ENCODE measurements around the gene ENAM.

Gene ENAM

GRCh38 chr4:70628444-70628843, at the start of gene ENAM:
Gene ENAM, plus strand, starts transcription at chr4:70628744. Its CDS starts 757 bp downstream, at chr4:70629501.
- Mint-ChIP-seq H3K36me3 (ENCODE audit: low read depth) (no peaks in the 10 kb centered on the region), H3K4me1 (no peaks in the 10 kb centered on the region), H3K27me3 (ENCODE audit: low read depth) (peaks cover 3% of the 10 kb centered on the region), H3K27ac (no peak within 1 kb of the TSS), H3K9me3 (no peaks in the 10 kb centered on the region), H3K4me3 (no peak within 1 kb of the TSS)
- TF ChIP-seq CTCF (IDR thresholded peaks at IDR 0.05; ENCODE audit: unreplicated experiment in 3 of 3), result no peak

- Mint-ChIP-seq H3K9me3 (peaks cover 6% of the 10 kb centered on the region), H3K27me3 (ENCODE audit: low read depth) (no peaks in the 10 kb centered on the region), H3K4me1 (peaks cover 7% of the 10 kb centered on the region), H3K27ac (no peak overlapping the region), H3K4me3 (no peak overlapping the region), H3K36me3 (ENCODE audit: low read depth) (no peaks in the 10 kb centered on the region)
- TF ChIP-seq CTCF (IDR thresholded peaks at IDR 0.05; ENCODE audit: unreplicated experiment in 3 of 3), result no peak
Observed at GRCh38 chr4:70581980-70582379, 46.6 kb upstream of the ENAM start.

- H3K4me1 Mint-ChIP-seq, result peaks cover 5% of the 10 kb centered on the region
Observed at GRCh38 chr4:70583952-70584834, 44.4 kb upstream of the ENAM start.

GRCh38 chr4:70586841-70587240, 41.7 kb upstream of the ENAM start:
- TF ChIP-seq CTCF (IDR thresholded peaks at IDR 0.05; ENCODE audit: unreplicated experiment in 3 of 3), result no peak

More at GRCh38 chr4:70583952-70584834, 44.4 kb upstream of the ENAM start:
- H3K9me3 Mint-ChIP-seq, result peaks cover 4% of the 10 kb centered on the region
- no peak for TF ChIP-seq CTCF (IDR thresholded peaks at IDR 0.05; ENCODE audit: unreplicated experiment in 3 of 3)
- H3K4me3 Mint-ChIP-seq, result no peak overlapping the region
- no peak overlapping the region for H3K27ac Mint-ChIP-seq
- H3K27me3 Mint-ChIP-seq (ENCODE audit: low read depth), result no peaks in the 10 kb centered on the region
- H3K36me3 Mint-ChIP-seq (ENCODE audit: low read depth), result no peaks in the 10 kb centered on the region

GRCh38 chr4:70589785-70590184, 38.8 kb upstream of the ENAM start:
- Mint-ChIP-seq H3K4me1 (peaks cover 18% of the 10 kb centered on the region), H3K4me3 (no peak overlapping the region), H3K9me3 (no peaks in the 10 kb centered on the region), H3K27ac (no peak overlapping the region), H3K36me3 (ENCODE audit: low read depth) (no peaks in the 10 kb centered on the region), H3K27me3 (ENCODE audit: low read depth) (no peaks in the 10 kb centered on the region)
- TF ChIP-seq CTCF (IDR thresholded peaks at IDR 0.05; ENCODE audit: unreplicated experiment in 3 of 3), result no peak

More at GRCh38 chr4:70586841-70587240, 41.7 kb upstream of the ENAM start:
- H3K27me3 Mint-ChIP-seq (ENCODE audit: low read depth), result no peaks in the 10 kb centered on the region
- H3K4me1 Mint-ChIP-seq, result peaks cover 18% of the 10 kb centered on the region
- H3K36me3 Mint-ChIP-seq (ENCODE audit: low read depth), result no peaks in the 10 kb centered on the region
- H3K4me3 Mint-ChIP-seq, result no peak overlapping the region
- H3K27ac Mint-ChIP-seq, result no peak overlapping the region
- no peaks in the 10 kb centered on the region for H3K9me3 Mint-ChIP-seq
